ENCODE results near the gene FAM204A. TPM values are rescaled to one million over a fixed set of nuclear protein-coding genes. Genes with fewer than 3 reads are reported as not detected.

FAM204A gene
- polyA plus RNA-seq, 2 donors, result 22.1 to 37.6 TPM

DNA sequence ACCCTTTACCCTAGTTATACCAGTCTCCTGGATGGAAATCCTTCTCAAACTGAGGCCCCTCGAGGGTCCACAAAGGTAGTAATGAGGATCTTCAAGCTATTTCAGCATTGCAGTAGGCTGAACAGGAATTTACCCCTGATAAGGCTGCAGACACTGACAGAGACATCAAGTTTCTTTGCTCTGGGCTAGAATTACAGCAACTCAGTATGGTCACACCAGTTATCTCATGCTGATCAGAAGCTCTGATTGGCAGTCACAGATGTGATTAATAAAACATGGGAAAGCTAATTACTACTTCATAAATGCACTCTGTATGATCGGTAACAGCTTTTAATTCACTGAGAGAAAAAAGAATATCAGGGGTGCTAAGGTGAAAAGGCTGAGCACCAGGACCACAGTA is 30.6 kb downstream of the FAM204A start:
- no peaks in the 10 kb centered on the region for H3K4me1 ChIP-seq (ENCODE audit: control insufficient read depth in 2 of 2, insufficient read depth in 2 of 2, low read length in 1 of 2)
- H3K27ac ChIP-seq (ENCODE audit: low read depth in 2 of 2, low read length in 1 of 2), result no peak overlapping the region
- no peak overlapping the region for H3K4me3 ChIP-seq (ENCODE audit: low read depth in 1 of 2, low read length in 2 of 2)
- peaks cover 0 to 3% of the 10 kb centered on the region in 2 donors for H3K36me3 ChIP-seq (ENCODE audit: control insufficient read depth in 2 of 2, insufficient read depth in 2 of 2, low read length in 1 of 2)
- 75 to 79% methylated on average over 2 of the region's 2 CpGs for WGBS, 2 donors
- H3K27me3 ChIP-seq (ENCODE audit: control insufficient read depth in 1 of 2, insufficient read depth in 2 of 2, low read length in 2 of 2), result no peaks in the 10 kb centered on the region
- H3K9me3 ChIP-seq (ENCODE audit: control insufficient read depth in 2 of 2, insufficient read depth in 1 of 2, low read depth in 1 of 2, low read length in 1 of 2), result no peaks in the 10 kb centered on the region

GRCh38 chr10:118310822-118311221 is 31.3 kb downstream of the FAM204A start:
- WGBS, 2 donors, result 50 to 72% methylated on average over 2 of the region's 2 CpGs
- Histone ChIP-seq H3K27ac (ENCODE audit: low read depth in 2 of 2, low read length in 1 of 2) (no peak overlapping the region), H3K36me3 (ENCODE audit: control insufficient read depth in 2 of 2, insufficient read depth in 2 of 2, low read length in 1 of 2) (peaks cover 3% of the 10 kb centered on the region in 2 donors), H3K27me3 (ENCODE audit: control insufficient read depth in 1 of 2, insufficient read depth in 2 of 2, low read length in 2 of 2) (no peaks in the 10 kb centered on the region), H3K4me3 (ENCODE audit: low read depth in 1 of 2, low read length in 2 of 2) (no peak overlapping the region), H3K9me3 (ENCODE audit: control insufficient read depth in 2 of 2, insufficient read depth in 1 of 2, low read depth in 1 of 2, low read length in 1 of 2) (no peaks in the 10 kb centered on the region), H3K4me1 (ENCODE audit: control insufficient read depth in 2 of 2, insufficient read depth in 2 of 2, low read length in 1 of 2) (no peaks in the 10 kb centered on the region)

- Histone ChIP-seq H3K36me3 (ENCODE audit: control insufficient read depth in 2 of 2, insufficient read depth in 2 of 2, low read length in 1 of 2) (peaks cover 3% of the 10 kb centered on the region in 2 donors), H3K4me1 (ENCODE audit: control insufficient read depth in 2 of 2, insufficient read depth in 2 of 2, low read length in 1 of 2) (no peaks in the 10 kb centered on the region), H3K27ac (ENCODE audit: low read depth in 2 of 2, low read length in 1 of 2) (peak overlapping the region in 1 of 2 donors; percentile 12), H3K9me3 (ENCODE audit: control insufficient read depth in 2 of 2, insufficient read depth in 1 of 2, low read depth in 1 of 2, low read length in 1 of 2) (no peaks in the 10 kb centered on the region), H3K4me3 (ENCODE audit: low read depth in 1 of 2, low read length in 2 of 2) (no peak overlapping the region), H3K27me3 (ENCODE audit: control insufficient read depth in 1 of 2, insufficient read depth in 2 of 2, low read length in 2 of 2) (no peaks in the 10 kb centered on the region)
- WGBS, 2 donors, result 59 to 65% methylated on average over 2 of the region's 2 CpGs
These were observed 32.2 kb downstream of the FAM204A start for GRCh38 chr10:118309911-118310310.

DNA sequence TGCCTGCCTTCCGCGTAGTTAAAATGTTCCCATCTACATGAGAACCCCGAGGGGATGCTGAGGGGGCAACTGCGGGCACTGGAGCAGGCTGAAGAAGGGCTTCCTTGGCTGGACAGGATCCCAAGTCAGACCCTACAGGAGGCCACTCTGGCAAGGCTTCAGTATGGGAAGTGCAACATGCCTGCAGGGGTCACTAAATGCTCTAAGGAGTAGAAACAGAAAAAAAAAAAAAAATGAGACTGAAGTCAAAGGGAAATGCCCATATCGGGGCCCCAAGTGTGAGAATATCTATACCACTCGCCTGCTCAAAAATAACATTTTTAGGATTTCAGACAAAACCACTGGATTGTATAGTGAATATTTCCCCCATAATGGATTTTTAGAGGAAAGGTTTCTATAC is 33.5 kb downstream of the FAM204A start:
- Histone ChIP-seq H3K36me3 (ENCODE audit: control insufficient read depth in 2 of 2, insufficient read depth in 2 of 2, low read length in 1 of 2) (peaks cover 3% of the 10 kb centered on the region in 2 donors), H3K27ac (ENCODE audit: low read depth in 2 of 2, low read length in 1 of 2) (no peak overlapping the region), H3K27me3 (ENCODE audit: control insufficient read depth in 1 of 2, insufficient read depth in 2 of 2, low read length in 2 of 2) (no peaks in the 10 kb centered on the region), H3K4me3 (ENCODE audit: low read depth in 1 of 2, low read length in 2 of 2) (no peak overlapping the region), H3K4me1 (ENCODE audit: control insufficient read depth in 2 of 2, insufficient read depth in 2 of 2, low read length in 1 of 2) (no peaks in the 10 kb centered on the region), H3K9me3 (ENCODE audit: control insufficient read depth in 2 of 2, insufficient read depth in 1 of 2, low read depth in 1 of 2, low read length in 1 of 2) (no peaks in the 10 kb centered on the region)
- 91 to 92% methylated on average over 6 of the region's 6 CpGs for WGBS, 2 donors

DNA sequence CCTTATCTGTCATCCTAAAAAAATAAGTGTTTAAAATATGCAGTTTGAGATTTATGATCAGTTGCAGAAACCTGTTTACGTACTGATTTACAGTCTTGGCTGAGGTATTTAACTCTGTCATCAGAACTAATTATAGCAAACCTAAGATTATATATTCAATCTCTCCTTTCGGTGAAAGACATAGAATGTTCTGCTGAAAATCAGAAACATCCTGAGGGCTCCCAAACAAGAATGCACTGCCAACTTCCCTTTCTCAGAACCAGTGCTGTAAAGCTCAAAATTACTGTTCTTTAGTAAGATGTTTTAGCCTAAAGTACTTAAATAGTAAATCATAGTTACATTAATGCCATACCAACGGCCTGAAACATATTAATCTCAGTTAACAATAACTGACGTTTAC is 34.3 kb downstream of the FAM204A start:
- no peaks in the 10 kb centered on the region for H3K4me1 ChIP-seq (ENCODE audit: control insufficient read depth in 2 of 2, insufficient read depth in 2 of 2, low read length in 1 of 2)
- no peaks in the 10 kb centered on the region for H3K27me3 ChIP-seq (ENCODE audit: control insufficient read depth in 1 of 2, insufficient read depth in 2 of 2, low read length in 2 of 2)
- 44 to 53% methylated on average over 4 of the region's 4 CpGs for WGBS, 2 donors
- H3K27ac ChIP-seq (ENCODE audit: low read depth in 2 of 2, low read length in 1 of 2), result no peak overlapping the region
- H3K36me3 ChIP-seq (ENCODE audit: control insufficient read depth in 2 of 2, insufficient read depth in 2 of 2, low read length in 1 of 2), result peaks cover 3% of the 10 kb centered on the region in 2 donors
- H3K4me3 ChIP-seq (ENCODE audit: low read depth in 1 of 2, low read length in 2 of 2), result no peak overlapping the region
- no peaks in the 10 kb centered on the region for H3K9me3 ChIP-seq (ENCODE audit: control insufficient read depth in 2 of 2, insufficient read depth in 1 of 2, low read depth in 1 of 2, low read length in 1 of 2)

GRCh38 chr10:118307220-118307619 is 34.9 kb downstream of the FAM204A start:
- Histone ChIP-seq H3K4me3 (ENCODE audit: low read depth in 1 of 2, low read length in 2 of 2) (no peak overlapping the region), H3K36me3 (ENCODE audit: control insufficient read depth in 2 of 2, insufficient read depth in 2 of 2, low read length in 1 of 2) (peaks cover 3% of the 10 kb centered on the region in 2 donors), H3K4me1 (ENCODE audit: control insufficient read depth in 2 of 2, insufficient read depth in 2 of 2, low read length in 1 of 2) (no peaks in the 10 kb centered on the region), H3K27me3 (ENCODE audit: control insufficient read depth in 1 of 2, insufficient read depth in 2 of 2, low read length in 2 of 2) (no peaks in the 10 kb centered on the region), H3K9me3 (ENCODE audit: control insufficient read depth in 2 of 2, insufficient read depth in 1 of 2, low read depth in 1 of 2, low read length in 1 of 2) (no peaks in the 10 kb centered on the region), H3K27ac (ENCODE audit: low read depth in 2 of 2, low read length in 1 of 2) (no peak overlapping the region)
- 37 to 55% methylated on average over 1 of the region's 1 CpG for WGBS, 2 donors

- Histone ChIP-seq H3K27ac (ENCODE audit: low read depth in 2 of 2, low read length in 1 of 2) (no peak overlapping the region), H3K27me3 (ENCODE audit: control insufficient read depth in 1 of 2, insufficient read depth in 2 of 2, low read length in 2 of 2) (no peaks in the 10 kb centered on the region), H3K4me3 (ENCODE audit: low read depth in 1 of 2, low read length in 2 of 2) (no peak overlapping the region), H3K36me3 (ENCODE audit: control insufficient read depth in 2 of 2, insufficient read depth in 2 of 2, low read length in 1 of 2) (peaks cover 3% of the 10 kb centered on the region in 2 donors), H3K9me3 (ENCODE audit: control insufficient read depth in 2 of 2, insufficient read depth in 1 of 2, low read depth in 1 of 2, low read length in 1 of 2) (no peaks in the 10 kb centered on the region), H3K4me1 (ENCODE audit: control insufficient read depth in 2 of 2, insufficient read depth in 2 of 2, low read length in 1 of 2) (no peaks in the 10 kb centered on the region)
- 82 to 96% methylated on average over 1 of the region's 1 CpG for WGBS, 2 donors
These were observed 36.4 kb downstream of the FAM204A start for GRCh38 chr10:118305730-118306129.

- Histone ChIP-seq H3K4me3 (ENCODE audit: low read depth in 1 of 2, low read length in 2 of 2) (no peak overlapping the region), H3K27ac (ENCODE audit: low read depth in 2 of 2, low read length in 1 of 2) (no peak overlapping the region), H3K27me3 (ENCODE audit: control insufficient read depth in 1 of 2, insufficient read depth in 2 of 2, low read length in 2 of 2) (no peaks in the 10 kb centered on the region), H3K36me3 (ENCODE audit: control insufficient read depth in 2 of 2, insufficient read depth in 2 of 2, low read length in 1 of 2) (peaks cover 3% of the 10 kb centered on the region in 2 donors), H3K4me1 (ENCODE audit: control insufficient read depth in 2 of 2, insufficient read depth in 2 of 2, low read length in 1 of 2) (no peaks in the 10 kb centered on the region), H3K9me3 (ENCODE audit: control insufficient read depth in 2 of 2, insufficient read depth in 1 of 2, low read depth in 1 of 2, low read length in 1 of 2) (no peaks in the 10 kb centered on the region)
- WGBS, 2 donors, result 81 to 90% methylated on average over 6 of the region's 6 CpGs
These were observed 37.6 kb downstream of the FAM204A start for GRCh38 chr10:118304521-118304920.

DNA sequence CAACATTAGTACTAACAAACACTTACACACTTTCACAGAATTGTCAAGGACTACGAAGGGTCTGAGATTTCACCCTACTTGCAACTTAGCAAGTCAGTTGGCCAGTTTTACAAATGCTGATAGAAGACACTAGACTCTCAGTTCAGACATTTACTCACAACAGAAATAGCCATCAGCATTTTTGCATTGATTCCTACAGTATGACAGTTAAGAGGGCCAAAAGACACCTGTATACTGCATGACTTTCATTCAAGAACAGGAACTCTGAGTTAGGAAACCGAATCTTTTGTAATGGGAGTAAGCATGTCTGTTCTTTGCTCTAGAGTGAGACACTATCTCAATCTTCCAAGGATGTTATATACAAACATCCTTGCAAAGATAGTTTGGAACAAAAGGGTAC is 40.9 kb downstream of the FAM204A start:
- no peak overlapping the region for H3K4me3 ChIP-seq (ENCODE audit: low read depth in 1 of 2, low read length in 2 of 2)
- 87% methylated on average over 2 of the region's 2 CpGs for WGBS, 2 donors
- H3K4me1 ChIP-seq (ENCODE audit: control insufficient read depth in 2 of 2, insufficient read depth in 2 of 2, low read length in 1 of 2), result no peaks in the 10 kb centered on the region
- no peaks in the 10 kb centered on the region for H3K27me3 ChIP-seq (ENCODE audit: control insufficient read depth in 1 of 2, insufficient read depth in 2 of 2, low read length in 2 of 2)
- H3K27ac ChIP-seq (ENCODE audit: low read depth in 2 of 2, low read length in 1 of 2), result no peak overlapping the region
- H3K9me3 ChIP-seq (ENCODE audit: control insufficient read depth in 2 of 2, insufficient read depth in 1 of 2, low read depth in 1 of 2, low read length in 1 of 2), result no peaks in the 10 kb centered on the region
- peaks cover 0 to 3% of the 10 kb centered on the region in 2 donors for H3K36me3 ChIP-seq (ENCODE audit: control insufficient read depth in 2 of 2, insufficient read depth in 2 of 2, low read length in 1 of 2)

GRCh38 chr10:118300320-118300719 is 41.8 kb downstream of the FAM204A start:
- Histone ChIP-seq H3K4me3 (ENCODE audit: low read depth in 1 of 2, low read length in 2 of 2) (no peak overlapping the region), H3K27me3 (ENCODE audit: control insufficient read depth in 1 of 2, insufficient read depth in 2 of 2, low read length in 2 of 2) (no peaks in the 10 kb centered on the region), H3K4me1 (ENCODE audit: control insufficient read depth in 2 of 2, insufficient read depth in 2 of 2, low read length in 1 of 2) (no peaks in the 10 kb centered on the region), H3K36me3 (ENCODE audit: control insufficient read depth in 2 of 2, insufficient read depth in 2 of 2, low read length in 1 of 2) (no peaks in the 10 kb centered on the region), H3K27ac (ENCODE audit: low read depth in 2 of 2, low read length in 1 of 2) (no peak overlapping the region), H3K9me3 (ENCODE audit: control insufficient read depth in 2 of 2, insufficient read depth in 1 of 2, low read depth in 1 of 2, low read length in 1 of 2) (no peaks in the 10 kb centered on the region)
- WGBS, 2 donors, result 52 to 75% methylated on average over 1 of the region's 1 CpG

Measured in esophagus (tissue), 2 donors.